CD14-positive monocyte (primary cell): ENCODE results near the gene TMEM191C. TPM values are rescaled to one million over a fixed set of nuclear protein-coding genes. Genes with fewer than 3 reads are reported as not detected.
"Not testable (repeated sequence)": the region's sequence is repeated elsewhere in the genome, so short reads cannot be mapped to it uniquely, and the experiment has no call there.

Source experiments
- DNase-seq, 3 donors: peaks; one replicate each; pipeline ENCODE4 v3.0.0-alpha.2; 2011 to 2022
- H2AFZ ChIP-seq: 2 replicates; pipeline ENCODE4 v1.6.0; 2012; ENCODE audit warnings: mild to moderate bottlenecking, low read depth, low read length, inconsistent platforms; ENCODE audit not compliant: insufficient read depth, poor library complexity, severe bottlenecking
- H3K27ac ChIP-seq, 2 donors: 1 replicate in 1 of 2; 2 replicates in 1 of 2; pipeline ENCODE4 v1.5.1; 2012 to 2013; ENCODE audit warnings: low read length in 2 of 2, control low read depth in 1 of 2, inconsistent platforms in 1 of 2, low read depth in 1 of 2, mild to moderate bottlenecking in 1 of 2
- H3K27me3 ChIP-seq, 2 donors: one replicate each; pipeline versions ENCODE4 v1.6.0 to v1.6.1; 2011 to 2013; ENCODE audit warnings: low read length in 2 of 2; ENCODE audit not compliant: control insufficient read depth in 2 of 2, insufficient read depth in 2 of 2
- H3K36me3 ChIP-seq, 2 donors: replicated peaks in 1 of 2; 1 replicate in 1 of 2; 2 replicates in 1 of 2; pipeline versions ENCODE4 v1.5.1 to v1.6.1; 2012 to 2013; ENCODE audit warnings: low read length in 2 of 2, control low read depth in 1 of 2, inconsistent platforms in 1 of 2, mild to moderate bottlenecking in 1 of 2; ENCODE audit not compliant: insufficient read depth in 2 of 2, control insufficient read depth in 1 of 2
- H3K4me1 ChIP-seq, 2 donors: 1 replicate in 1 of 2; 2 replicates in 1 of 2; pipeline versions ENCODE4 v1.5.1 to v1.6.1; 2012 to 2013; ENCODE audit warnings: low read length in 2 of 2, control low read depth in 1 of 2, inconsistent platforms in 1 of 2, mild to moderate bottlenecking in 1 of 2, moderate library complexity in 1 of 2; ENCODE audit not compliant: insufficient read depth in 2 of 2, control insufficient read depth in 1 of 2
- H3K4me2 ChIP-seq: replicated peaks from 2 replicates; pipeline ENCODE3; 2012; ENCODE audit warnings: low read length, moderate library complexity, mild to moderate bottlenecking; ENCODE audit not compliant: poor library complexity, severe bottlenecking; ENCODE audit errors: extremely low read depth
- H3K4me3 ChIP-seq, 3 experiments: fragments of 200-600 bp in 1 of 3; sonication (generic) in 1 of 3; replicated peaks in 1 of 3; 1 replicate in 2 of 3; 2 replicates in 1 of 3; pipeline ENCODE4 v1.5.1; 2011 to 2013; ENCODE audit warnings: low read length in 3 of 3, mild to moderate bottlenecking in 3 of 3, control low read depth in 2 of 3, low read depth in 2 of 3, inconsistent platforms in 1 of 3, moderate library complexity in 1 of 3
- H3K79me2 ChIP-seq: 2 replicates; pipeline ENCODE4 v1.6.0; 2012; ENCODE audit warnings: mild to moderate bottlenecking, control low read depth, inconsistent platforms, low read length, moderate library complexity; ENCODE audit not compliant: insufficient read depth
- H3K9ac ChIP-seq: 2 replicates; pipeline ENCODE4 v1.6.0; 2017; ENCODE audit warnings: low read length, mild to moderate bottlenecking; ENCODE audit not compliant: insufficient read depth, poor library complexity, severe bottlenecking
- H3K9me3 ChIP-seq, 2 donors: replicated peaks in 1 of 2; 1 replicate in 1 of 2; 2 replicates in 1 of 2; pipeline versions ENCODE4 v1.5.1 to v1.6.1; 2012 to 2013; ENCODE audit warnings: low read length in 2 of 2, control low read depth in 1 of 2; ENCODE audit not compliant: control insufficient read depth in 1 of 2, insufficient read depth in 1 of 2
- H4K20me1 ChIP-seq: 2 replicates; pipeline ENCODE4 v1.6.0; 2012; ENCODE audit warnings: mild to moderate bottlenecking, low read length, control low read depth, moderate library complexity; ENCODE audit not compliant: insufficient read depth
- H3K27ac Mint-ChIP-seq, 7 donors: one replicate each; pipeline ENCODE4 v1.8.0; 2020; ENCODE audit warnings: mild to moderate bottlenecking in 7 of 7, mixed read lengths in 7 of 7, moderate library complexity in 6 of 7, inconsistent platforms in 2 of 7
- H3K27me3 Mint-ChIP-seq, 3 donors: one replicate each; pipeline ENCODE4 v1.8.0; 2021 to 2022; ENCODE audit warnings: low read depth in 3 of 3, mild to moderate bottlenecking in 3 of 3, mixed read lengths in 3 of 3, moderate library complexity in 3 of 3, inconsistent platforms in 1 of 3
- H3K36me3 Mint-ChIP-seq, 2 donors: one replicate each; pipeline ENCODE4 v1.8.0; 2020; ENCODE audit warnings: mixed read lengths in 2 of 2, inconsistent platforms in 1 of 2, mild to moderate bottlenecking in 1 of 2
- H3K4me1 Mint-ChIP-seq: one replicate; pipeline ENCODE4 v1.8.0; 2020; ENCODE audit warnings: mild to moderate bottlenecking, mixed read lengths
- H3K4me3 Mint-ChIP-seq, 2 donors: one replicate each; pipeline ENCODE4 v1.8.0; 2020; ENCODE audit warnings: mild to moderate bottlenecking in 2 of 2, mixed read lengths in 2 of 2, moderate library complexity in 1 of 2
- H3K9me3 Mint-ChIP-seq, 7 donors: one replicate each; pipeline ENCODE4 v1.8.0; 2020 to 2022; ENCODE audit warnings: mixed read lengths in 7 of 7, mild to moderate bottlenecking in 6 of 7, moderate library complexity in 6 of 7, inconsistent platforms in 2 of 7
- WGBS: methylation state at CpG from one replicate; pipeline ENCODE4 v1.1.5; 2013; ENCODE audit warnings: missing lambda C conversion rate; ENCODE audit not compliant: insufficient coverage; 5-methylcytosine and 5-hydroxymethylcytosine counted together
- intact Hi-C, 2 donors: fragments of 100-400 bp; cut with micrococcal nuclease; formaldehyde crosslinking; loops; one replicate each; pipeline versions ENCODE4 v1.15.0 to v1.15.1; 2023
- polyA plus RNA-seq, 3 donors: library from polyadenylated mRNA; depleted of rRNA in 1 of 3; unstranded in 2 of 3; stranded (reverse) in 1 of 3; fragments of 300-500 nt in 2 of 3; fragments of >200 nt in 1 of 3; fragmentation: Illumina TruSeq in 2 of 3; gene quantifications; 1 replicate in 2 of 3; 2 replicates in 1 of 3; pipeline ENCODE4 v1.2.3, GENCODE V29; 2012 to 2021
- TF ChIP-seq, protein P1 (sequence below): fragments of 200-600 bp; IDR thresholded peaks from one replicate; pipeline ENCODE4 v1.8.0; 2022; ENCODE audit warnings: antibody characterized with exemption, mild to moderate bottlenecking

Gene TMEM191C
- polyA plus RNA-seq, 3 donors = 1.6 to 4.5 (median 4.0) TPM

DNA sequence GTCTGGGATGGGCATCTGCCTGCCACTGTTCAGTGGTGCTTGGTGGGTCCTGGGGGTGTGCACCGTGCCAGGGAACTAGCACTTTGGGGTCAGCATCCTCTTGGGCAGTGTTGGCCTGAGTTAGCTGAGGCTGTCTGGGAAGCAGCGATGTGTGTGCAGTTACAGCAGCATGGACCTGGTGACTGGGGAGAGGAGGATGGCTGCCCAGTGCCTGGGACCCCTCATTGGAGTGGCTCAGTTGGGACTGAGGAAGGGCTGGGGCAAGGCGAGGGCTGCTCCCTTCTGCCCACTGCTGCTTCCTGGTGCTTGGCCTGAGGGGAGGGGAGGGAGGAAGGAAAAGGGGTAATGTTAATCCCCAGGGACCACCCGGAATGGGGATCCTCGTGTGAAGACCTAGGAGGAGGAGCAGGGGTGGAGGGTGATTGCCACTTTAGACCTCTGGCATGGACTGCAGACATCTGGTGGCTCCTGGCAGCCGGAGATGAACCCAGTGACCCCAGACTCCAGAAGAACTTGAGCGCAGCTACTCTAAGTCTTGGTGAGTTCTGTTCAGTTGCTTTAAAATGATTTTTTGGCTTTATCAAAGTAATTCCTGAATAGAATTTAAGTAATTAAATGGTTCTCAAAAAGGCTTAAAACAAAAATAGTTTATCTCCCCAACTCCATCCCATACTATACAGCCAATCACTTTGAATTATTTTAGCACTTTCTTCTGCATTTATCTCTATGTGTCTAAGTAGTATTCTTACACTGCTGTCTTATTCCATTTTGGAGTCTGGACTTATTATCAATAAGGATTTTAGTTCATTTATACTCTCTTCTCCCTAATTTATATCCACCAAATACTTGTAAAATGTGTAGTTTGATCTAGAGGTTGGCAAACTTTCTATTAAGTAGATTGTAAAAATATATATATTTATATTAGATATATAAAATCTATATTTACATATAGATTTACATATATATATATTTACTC, 15.4 kb upstream of the TMEM191C start:
- H3K4me1 ChIP-seq = no peaks in the 10 kb centered on the region
- no peak overlapping the region for H3K4me3 Mint-ChIP-seq
- no peaks in the 10 kb centered on the region for H3K27me3 ChIP-seq
- no peaks in the 10 kb centered on the region for H3K79me2 ChIP-seq
- no peak overlapping the region for H2AFZ ChIP-seq
- intact Hi-C loops = no loop called here
- no peaks in the 10 kb centered on the region for H3K9me3 ChIP-seq
- WGBS = 90% methylated on average over 3 of the region's 7 CpGs
- H3K27me3 Mint-ChIP-seq = peaks cover 0 to 1% (median 0%) of the 10 kb centered on the region in 3 donors
- no peak overlapping the region for H3K4me2 ChIP-seq
- no peak for DNase-seq
- peaks cover under 1% of the 10 kb centered on the region for H3K4me1 Mint-ChIP-seq
- H4K20me1 ChIP-seq = no peaks in the 10 kb centered on the region
- peaks cover 9 to 29% of the 10 kb centered on the region in 2 donors for H3K36me3 Mint-ChIP-seq
- H3K9ac ChIP-seq = no peak overlapping the region
- no peaks in the 10 kb centered on the region for H3K9me3 Mint-ChIP-seq
- no peak overlapping the region for H3K27ac ChIP-seq
- TF ChIP-seq, protein P1, sequence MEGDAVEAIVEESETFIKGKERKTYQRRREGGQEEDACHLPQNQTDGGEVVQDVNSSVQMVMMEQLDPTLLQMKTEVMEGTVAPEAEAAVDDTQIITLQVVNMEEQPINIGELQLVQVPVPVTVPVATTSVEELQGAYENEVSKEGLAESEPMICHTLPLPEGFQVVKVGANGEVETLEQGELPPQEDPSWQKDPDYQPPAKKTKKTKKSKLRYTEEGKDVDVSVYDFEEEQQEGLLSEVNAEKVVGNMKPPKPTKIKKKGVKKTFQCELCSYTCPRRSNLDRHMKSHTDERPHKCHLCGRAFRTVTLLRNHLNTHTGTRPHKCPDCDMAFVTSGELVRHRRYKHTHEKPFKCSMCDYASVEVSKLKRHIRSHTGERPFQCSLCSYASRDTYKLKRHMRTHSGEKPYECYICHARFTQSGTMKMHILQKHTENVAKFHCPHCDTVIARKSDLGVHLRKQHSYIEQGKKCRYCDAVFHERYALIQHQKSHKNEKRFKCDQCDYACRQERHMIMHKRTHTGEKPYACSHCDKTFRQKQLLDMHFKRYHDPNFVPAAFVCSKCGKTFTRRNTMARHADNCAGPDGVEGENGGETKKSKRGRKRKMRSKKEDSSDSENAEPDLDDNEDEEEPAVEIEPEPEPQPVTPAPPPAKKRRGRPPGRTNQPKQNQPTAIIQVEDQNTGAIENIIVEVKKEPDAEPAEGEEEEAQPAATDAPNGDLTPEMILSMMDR = no peak
- H3K36me3 ChIP-seq = peaks cover under 1 to 12% of the 10 kb centered on the region in 2 donors
- peak overlapping the region in 1 of 7 donors; percentile 11 for H3K27ac Mint-ChIP-seq
- H3K4me3 ChIP-seq = no peak overlapping the region

DNA sequence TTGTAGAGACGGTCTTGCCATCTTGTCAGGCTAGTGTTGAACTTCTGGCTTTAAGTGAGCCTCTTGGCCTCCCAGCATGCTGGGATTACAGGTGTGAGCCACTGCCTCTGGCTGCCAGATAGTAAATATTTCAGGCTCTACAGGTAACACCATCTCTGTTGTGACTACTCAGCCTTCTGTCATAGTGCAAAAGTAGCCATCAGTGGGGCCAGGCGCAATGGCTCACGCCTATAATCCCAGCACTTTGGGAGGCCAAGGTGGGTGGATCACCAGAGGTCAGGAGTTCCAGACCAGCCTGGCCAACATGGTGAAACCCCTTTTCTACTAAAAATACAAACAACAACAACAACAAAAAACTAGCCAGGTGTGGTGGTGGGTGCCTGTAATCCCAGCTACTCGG, 14.5 kb upstream of the TMEM191C start:
- not testable (repeated sequence) for DNase-seq, H3K27me3 ChIP-seq

DNA sequence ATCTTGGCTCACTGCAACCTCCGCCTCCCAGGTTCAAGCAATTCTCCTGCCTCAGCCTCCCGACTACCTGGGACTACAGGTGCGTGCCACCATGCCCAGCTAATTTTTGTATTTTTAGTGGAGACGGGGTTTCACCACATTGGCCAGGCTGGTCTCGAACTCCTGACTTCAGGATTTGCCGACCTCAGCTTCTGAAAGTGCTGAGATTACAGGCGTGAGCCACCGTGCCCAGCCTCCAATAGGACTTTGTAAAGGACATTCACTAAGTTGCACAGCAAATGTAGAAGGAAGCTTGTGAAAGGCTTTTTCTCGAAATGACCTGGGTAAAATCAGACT, 12.2 kb upstream of the TMEM191C start:
- intact Hi-C loops, H3K4me2 ChIP-seq, H3K27me3 ChIP-seq, H3K27ac ChIP-seq, H3K9ac ChIP-seq, H3K9me3 Mint-ChIP-seq, H3K4me3 ChIP-seq, DNase-seq, H3K4me3 Mint-ChIP-seq, H3K36me3 ChIP-seq, H3K27me3 Mint-ChIP-seq, H3K9me3 ChIP-seq, H3K4me1 Mint-ChIP-seq, H2AFZ ChIP-seq, H3K4me1 ChIP-seq, H4K20me1 ChIP-seq, H3K79me2 ChIP-seq, H3K36me3 Mint-ChIP-seq: not testable (repeated sequence)
- WGBS = 98% methylated on average over 6 of the region's 9 CpGs
- H3K27ac Mint-ChIP-seq = peak overlapping the region in 1 of 7 donors; percentile 43

More for the DNA sequence above, 14.5 kb upstream of the TMEM191C start:
- H3K4me1 ChIP-seq, intact Hi-C loops, H3K9ac ChIP-seq, H3K36me3 ChIP-seq, H4K20me1 ChIP-seq, H2AFZ ChIP-seq, H3K4me2 ChIP-seq, H3K9me3 ChIP-seq, H3K9me3 Mint-ChIP-seq, H3K4me1 Mint-ChIP-seq, H3K79me2 ChIP-seq, H3K4me3 Mint-ChIP-seq, H3K4me3 ChIP-seq, H3K27me3 Mint-ChIP-seq, H3K27ac ChIP-seq: not testable (repeated sequence)
- peak overlapping the region in 1 of 7 donors; percentile 8 for H3K27ac Mint-ChIP-seq
- peaks cover 7 to 21% of the 10 kb centered on the region in 2 donors for H3K36me3 Mint-ChIP-seq
- 90% methylated on average over 2 of the region's 4 CpGs for WGBS
